ENCODE measurements around the gene THRSP.

Gene THRSP

DNA sequence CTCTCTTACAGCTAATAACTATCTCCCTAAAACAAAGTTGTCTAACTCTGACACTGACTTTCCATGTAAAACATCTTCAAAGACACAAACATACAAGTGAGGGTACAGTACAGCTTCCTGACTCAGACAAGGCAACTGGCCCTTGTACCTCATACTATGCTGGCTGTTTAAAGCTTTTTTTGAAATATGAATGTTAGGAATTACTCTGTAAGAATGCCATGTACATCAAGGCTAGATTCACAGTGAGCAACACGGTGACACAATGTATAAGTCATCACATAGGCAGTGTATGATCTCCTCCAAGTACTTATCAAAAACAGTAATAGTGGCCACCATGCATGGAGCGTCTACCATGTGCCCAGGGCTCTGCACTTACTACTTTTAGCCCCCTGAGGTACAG, 47.2 kb downstream of the THRSP start:
- Histone ChIP-seq H3K9me3 (ENCODE audit: control insufficient read depth, insufficient read depth, low read length) (no peaks in the 10 kb centered on the region), H3K27me3 (ENCODE audit: control insufficient read depth, insufficient read depth, low read length) (no peaks in the 10 kb centered on the region), H3K4me3 (ENCODE audit: low read depth, low read length) (no peak overlapping the region), H3K4me1 (ENCODE audit: control insufficient read depth, insufficient read depth, low read length) (no peaks in the 10 kb centered on the region), H3K9ac (ENCODE audit: low read depth, low read length) (no peak overlapping the region), H3K36me3 (ENCODE audit: control insufficient read depth, insufficient read depth, low read length) (peaks cover 4% of the 10 kb centered on the region)

DNA sequence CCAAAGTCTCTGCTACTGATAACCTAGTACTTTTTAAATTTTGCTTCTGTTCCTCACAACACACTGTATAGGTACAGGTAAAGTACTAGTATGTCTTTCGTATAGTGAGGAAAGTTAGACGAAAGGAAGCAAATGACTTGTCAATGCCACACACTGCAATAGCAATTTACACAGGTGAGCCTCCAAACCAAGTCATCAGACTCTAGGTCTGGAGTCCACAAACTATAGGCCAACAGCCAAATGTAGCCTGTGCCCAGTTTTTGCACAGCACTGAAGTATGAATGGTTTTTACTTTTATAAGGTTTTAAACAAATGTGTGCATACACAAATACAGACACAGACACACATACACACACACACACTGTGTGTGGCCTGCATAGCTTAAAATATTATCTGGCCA, 47.6 kb downstream of the THRSP start:
- Histone ChIP-seq H3K9me3 (ENCODE audit: control insufficient read depth, insufficient read depth, low read length) (no peaks in the 10 kb centered on the region), H3K4me1 (ENCODE audit: control insufficient read depth, insufficient read depth, low read length) (no peaks in the 10 kb centered on the region), H3K9ac (ENCODE audit: low read depth, low read length) (no peak overlapping the region), H3K4me3 (ENCODE audit: low read depth, low read length) (no peak overlapping the region), H3K36me3 (ENCODE audit: control insufficient read depth, insufficient read depth, low read length) (peaks cover 5% of the 10 kb centered on the region), H3K27me3 (ENCODE audit: control insufficient read depth, insufficient read depth, low read length) (no peaks in the 10 kb centered on the region)

DNA sequence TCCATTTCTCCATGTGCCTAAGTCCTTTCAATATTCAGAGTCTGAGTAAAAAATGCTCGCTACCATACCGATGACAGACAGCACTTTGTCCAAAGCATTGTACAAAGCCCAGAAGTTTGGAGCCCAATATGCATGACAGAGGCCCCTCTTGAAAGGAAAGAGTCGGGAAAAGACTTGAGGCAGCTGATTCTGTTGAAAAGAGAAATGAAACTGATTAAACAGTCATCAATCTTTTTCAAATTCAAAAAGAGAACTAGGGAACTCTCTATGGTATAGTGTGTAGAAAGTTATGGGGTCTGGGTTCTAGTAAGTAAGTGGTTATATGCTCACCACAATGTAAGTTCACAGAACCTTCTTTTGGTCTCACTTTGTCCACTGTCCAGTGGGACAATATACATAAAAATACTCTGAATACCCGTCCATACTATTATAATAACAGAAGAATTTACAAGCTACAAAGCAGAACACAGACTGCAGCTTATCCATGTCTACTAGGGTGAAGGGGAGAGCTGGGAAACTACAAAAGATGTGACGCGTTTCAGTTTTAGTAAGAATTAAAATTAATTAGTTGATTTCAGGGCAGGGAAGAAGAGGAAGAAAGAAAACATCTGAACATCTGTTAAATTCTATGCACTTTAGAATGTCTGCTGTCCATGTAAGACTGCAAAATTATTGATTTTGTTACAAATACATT, 49.1 kb downstream of the THRSP start:
- no peaks in the 10 kb centered on the region for H3K27me3 ChIP-seq (ENCODE audit: control insufficient read depth, insufficient read depth, low read length)
- H3K4me1 ChIP-seq (ENCODE audit: control insufficient read depth, insufficient read depth, low read length), result no peaks in the 10 kb centered on the region
- no peaks in the 10 kb centered on the region for H3K9me3 ChIP-seq (ENCODE audit: control insufficient read depth, insufficient read depth, low read length)
- no peak overlapping the region for H3K4me3 ChIP-seq (ENCODE audit: low read depth, low read length)
- peaks cover 8% of the 10 kb centered on the region for H3K36me3 ChIP-seq (ENCODE audit: control insufficient read depth, insufficient read depth, low read length)
- H3K9ac ChIP-seq (ENCODE audit: low read depth, low read length), result no peak overlapping the region

Data from iPS-15b (cell line).